Fibroblast of gingiva (primary cell): Measurements from ENCODE around the gene ANAPC5.
"Not testable (repeated sequence)": the region's sequence is repeated elsewhere in the genome, so short reads cannot be mapped to it uniquely, and the experiment has no call there.

Experiments
- DNase-seq: peaks from one replicate; pipeline ENCODE4 v3.0.0-alpha.2; 2011; ENCODE audit warnings: low read depth

ANAPC5 gene

GRCh38 chr12:121351820-121352681 lies at the start of gene ANAPC5:
Gene ANAPC5, minus strand, starts transcription at chr12:121352411. Its CDS starts 71 bp downstream, at chr12:121352340.
- DNase-seq: peak; percentile 99

GRCh38 chr12:121400332-121401139 lies 48.3 kb upstream of the ANAPC5 start:
- DNase-seq: peak; percentile 19

GRCh38 chr12:121399391-121400331 lies 47.5 kb upstream of the ANAPC5 start, which contains the start of gene RNF34:
Gene RNF34, plus strand, starts transcription at chr12:121400118. Its CDS starts 95 bp downstream, at chr12:121400213.
- peak; percentile 98 for DNase-seq

GRCh38 chr12:121398355-121398754 lies 46.1 kb upstream of the ANAPC5 start:
- DNase-seq: no peak

- DNase-seq: no peak
These were observed 45.3 kb upstream of the ANAPC5 start for GRCh38 chr12:121397521-121397920.

GRCh38 chr12:121392325-121392716 lies 40.1 kb upstream of the ANAPC5 start:
- DNase-seq: no peak

- peak; percentile 33 for DNase-seq
These were observed 39.6 kb upstream of the ANAPC5 start for GRCh38 chr12:121391619-121392324.

GRCh38 chr12:121390856-121391255 lies 38.6 kb upstream of the ANAPC5 start:
- no peak for DNase-seq

- no peak for DNase-seq
These were observed 36.3 kb upstream of the ANAPC5 start for GRCh38 chr12:121388421-121388981.

- not testable (repeated sequence) for DNase-seq
These were observed 32.7 kb upstream of the ANAPC5 start for GRCh38 chr12:121384891-121385290.

GRCh38 chr12:121383601-121384021 lies 31.4 kb upstream of the ANAPC5 start:
- no peak for DNase-seq

GRCh38 chr12:121379945-121380344 lies 27.7 kb upstream of the ANAPC5 start:
- DNase-seq: no peak

GRCh38 chr12:121378736-121379135 lies 26.5 kb upstream of the ANAPC5 start:
- DNase-seq: no peak

GRCh38 chr12:121376754-121377697 lies 24.8 kb upstream of the ANAPC5 start:
- no peak for DNase-seq

- DNase-seq: not testable (repeated sequence)
These were observed 22.9 kb upstream of the ANAPC5 start for GRCh38 chr12:121374945-121375584.

- not testable (repeated sequence) for DNase-seq
These were observed 22.1 kb upstream of the ANAPC5 start for GRCh38 chr12:121374336-121374735.

GRCh38 chr12:121373755-121374154 lies 21.5 kb upstream of the ANAPC5 start:
- no peak for DNase-seq

- no peak for DNase-seq
These were observed 19.2 kb upstream of the ANAPC5 start for GRCh38 chr12:121371404-121371803.

- no peak for DNase-seq
These were observed 13.8 kb upstream of the ANAPC5 start for GRCh38 chr12:121366063-121366459.
